Measurements from ENCODE around the gene FBLN7. TPM values are rescaled to one million over a fixed set of nuclear protein-coding genes. Genes with fewer than 3 reads are reported as not detected.

FBLN7 gene, protein sequence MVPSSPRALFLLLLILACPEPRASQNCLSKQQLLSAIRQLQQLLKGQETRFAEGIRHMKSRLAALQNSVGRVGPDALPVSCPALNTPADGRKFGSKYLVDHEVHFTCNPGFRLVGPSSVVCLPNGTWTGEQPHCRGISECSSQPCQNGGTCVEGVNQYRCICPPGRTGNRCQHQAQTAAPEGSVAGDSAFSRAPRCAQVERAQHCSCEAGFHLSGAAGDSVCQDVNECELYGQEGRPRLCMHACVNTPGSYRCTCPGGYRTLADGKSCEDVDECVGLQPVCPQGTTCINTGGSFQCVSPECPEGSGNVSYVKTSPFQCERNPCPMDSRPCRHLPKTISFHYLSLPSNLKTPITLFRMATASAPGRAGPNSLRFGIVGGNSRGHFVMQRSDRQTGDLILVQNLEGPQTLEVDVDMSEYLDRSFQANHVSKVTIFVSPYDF
- 0.77 to 1.3 TPM (median 1.0 TPM) in 3 replicates for total RNA-seq
- long read RNA-seq, partial matches to known transcripts, result 0 of 1 reads
- long read RNA-seq, other reads (novel, unspliced or antisense), result 0 of 1 reads

DNA sequence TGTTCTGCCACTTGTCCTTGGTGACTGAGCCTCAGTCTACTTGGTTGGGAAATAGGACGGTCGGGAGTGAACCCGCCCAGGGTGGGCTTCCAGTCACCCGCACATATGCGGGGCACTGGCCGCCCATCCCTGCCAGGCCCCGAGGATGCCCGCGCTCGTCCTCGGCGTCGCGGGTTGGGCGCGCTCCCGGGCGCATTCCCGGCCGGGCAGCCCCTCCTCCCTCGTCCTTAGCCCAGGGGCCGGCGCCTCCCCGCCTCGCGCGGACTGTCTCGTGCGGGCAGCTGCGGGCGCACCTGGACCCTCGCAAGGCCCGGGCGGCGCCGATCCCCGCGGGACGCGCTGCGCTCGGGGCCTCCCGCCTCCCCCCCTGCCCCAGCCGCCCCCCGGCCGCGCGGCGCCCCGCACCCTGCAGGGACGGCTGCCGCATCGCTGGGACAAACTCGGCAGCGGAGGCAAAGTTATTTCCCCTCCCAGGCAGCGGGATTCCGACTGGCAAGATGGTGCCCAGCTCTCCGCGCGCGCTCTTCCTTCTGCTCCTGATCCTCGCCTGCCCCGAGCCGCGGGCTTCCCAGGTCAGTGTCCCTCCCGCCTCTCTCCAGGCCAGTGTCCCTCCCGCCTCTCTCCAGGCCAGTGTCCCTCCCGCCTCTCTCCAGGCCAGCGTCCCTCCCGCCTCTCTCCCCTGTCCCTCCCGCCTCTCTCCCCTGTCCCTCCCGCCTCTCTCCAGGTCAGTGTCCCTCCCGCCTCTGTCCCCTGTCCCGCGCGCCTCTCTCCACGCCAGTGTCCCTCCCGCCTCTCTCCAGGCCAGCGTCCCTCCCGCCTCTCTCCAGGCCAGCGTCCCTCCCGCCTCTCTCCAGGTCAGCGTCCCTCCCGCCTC, at the start of gene FBLN7:
Gene FBLN7 (plus strand): TSS at position 227 of the 874 bp plus-strand sequence. CDS start 271 bp downstream, at position 498.
- no peak for DNase-seq (ENCODE audit: low spot score)
- Mint-ChIP-seq H3K27ac (ENCODE audit: unreplicated experiment) (no peak within 1 kb of the TSS), H3K4me3 (ENCODE audit: unreplicated experiment) (peak within 1 kb of the TSS; percentile 74), H3K4me1 (ENCODE audit: low read depth) (peaks cover 12% of the 10 kb centered on the region), H3K36me3 (ENCODE audit: low read depth) (no peaks in the 10 kb centered on the region), H3K27me3 (ENCODE audit: low read depth) (peaks cover 3% of the 10 kb centered on the region), H3K9me3 (ENCODE audit: low read depth) (peaks cover 4% of the 10 kb centered on the region)
- TF ChIP-seq, protein P1, sequence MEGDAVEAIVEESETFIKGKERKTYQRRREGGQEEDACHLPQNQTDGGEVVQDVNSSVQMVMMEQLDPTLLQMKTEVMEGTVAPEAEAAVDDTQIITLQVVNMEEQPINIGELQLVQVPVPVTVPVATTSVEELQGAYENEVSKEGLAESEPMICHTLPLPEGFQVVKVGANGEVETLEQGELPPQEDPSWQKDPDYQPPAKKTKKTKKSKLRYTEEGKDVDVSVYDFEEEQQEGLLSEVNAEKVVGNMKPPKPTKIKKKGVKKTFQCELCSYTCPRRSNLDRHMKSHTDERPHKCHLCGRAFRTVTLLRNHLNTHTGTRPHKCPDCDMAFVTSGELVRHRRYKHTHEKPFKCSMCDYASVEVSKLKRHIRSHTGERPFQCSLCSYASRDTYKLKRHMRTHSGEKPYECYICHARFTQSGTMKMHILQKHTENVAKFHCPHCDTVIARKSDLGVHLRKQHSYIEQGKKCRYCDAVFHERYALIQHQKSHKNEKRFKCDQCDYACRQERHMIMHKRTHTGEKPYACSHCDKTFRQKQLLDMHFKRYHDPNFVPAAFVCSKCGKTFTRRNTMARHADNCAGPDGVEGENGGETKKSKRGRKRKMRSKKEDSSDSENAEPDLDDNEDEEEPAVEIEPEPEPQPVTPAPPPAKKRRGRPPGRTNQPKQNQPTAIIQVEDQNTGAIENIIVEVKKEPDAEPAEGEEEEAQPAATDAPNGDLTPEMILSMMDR (IDR thresholded peaks at IDR 0.05), result no peak

DNA sequence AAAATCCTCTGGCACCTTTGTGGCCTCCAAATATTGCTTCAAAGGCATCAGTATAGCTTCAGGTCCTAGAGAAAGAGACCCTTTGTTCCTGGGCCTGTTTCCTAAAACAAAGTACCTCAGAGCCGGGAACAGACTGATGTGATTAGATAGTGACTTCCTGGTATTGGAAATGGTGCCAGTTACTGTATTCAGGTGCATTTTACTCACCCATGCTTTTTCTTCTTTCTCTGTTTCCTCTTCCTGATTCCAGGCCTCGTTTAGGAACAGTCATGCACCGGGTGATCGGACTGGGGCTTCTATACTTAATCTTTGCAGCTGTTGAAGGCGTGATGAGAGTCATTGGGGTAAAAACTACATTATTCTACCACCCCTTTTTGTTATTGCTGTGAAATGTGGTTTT, 48.8 kb upstream of the FBLN7 start:
- TF ChIP-seq, protein P1 (IDR thresholded peaks at IDR 0.05), result no peak
- H3K9me3 Mint-ChIP-seq (ENCODE audit: low read depth), result no peaks in the 10 kb centered on the region
- no peak overlapping the region for H3K27ac Mint-ChIP-seq (ENCODE audit: unreplicated experiment)
- H3K27me3 Mint-ChIP-seq (ENCODE audit: low read depth), result no peaks in the 10 kb centered on the region
- DNase-seq (ENCODE audit: low spot score), result no peak
- H3K4me3 Mint-ChIP-seq (ENCODE audit: unreplicated experiment), result no peak overlapping the region
- peaks cover 22% of the 10 kb centered on the region for H3K4me1 Mint-ChIP-seq (ENCODE audit: low read depth)
- H3K36me3 Mint-ChIP-seq (ENCODE audit: low read depth), result peaks cover 47% of the 10 kb centered on the region

DNA sequence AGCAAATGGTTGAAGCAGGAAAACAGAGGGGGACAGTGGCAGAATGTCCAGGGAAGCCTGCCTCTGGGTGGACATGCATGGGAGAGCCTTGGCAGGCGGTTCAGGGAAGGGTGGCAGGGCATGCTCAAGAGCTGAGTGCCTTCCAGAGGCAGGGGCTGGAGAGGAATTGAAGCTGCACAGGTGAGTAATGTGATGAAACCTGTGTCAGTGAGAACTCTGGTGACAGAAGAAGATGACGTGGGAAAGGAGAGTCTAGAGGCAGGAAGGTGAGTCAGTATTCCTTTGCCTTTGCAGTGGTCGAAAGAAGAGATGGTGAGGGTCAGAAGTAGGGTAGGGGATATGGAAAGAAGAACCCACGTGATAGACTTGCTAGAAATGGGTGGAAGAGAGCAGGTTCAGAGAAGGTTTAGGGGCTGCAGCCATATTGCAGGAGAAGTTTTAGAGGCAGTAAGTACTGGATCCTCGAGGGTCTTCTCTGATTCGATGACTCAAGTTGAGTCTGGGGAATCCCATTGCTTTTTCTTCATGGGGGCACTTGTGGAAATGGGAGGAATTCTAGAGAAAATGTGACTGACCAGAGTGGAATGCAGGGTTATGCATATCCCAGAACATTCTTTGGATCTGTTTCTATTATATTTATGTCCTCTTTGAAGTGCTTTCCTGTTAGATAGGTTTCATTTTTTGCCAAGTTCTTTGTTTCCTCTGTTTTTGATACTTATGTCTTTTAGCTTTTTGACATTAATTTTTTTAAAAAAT, 45.7 kb upstream of the FBLN7 start:
- peak overlapping the region; percentile 83 for H3K27ac Mint-ChIP-seq (ENCODE audit: unreplicated experiment)
- no peaks in the 10 kb centered on the region for H3K27me3 Mint-ChIP-seq (ENCODE audit: low read depth)
- H3K36me3 Mint-ChIP-seq (ENCODE audit: low read depth), result peaks cover 28% of the 10 kb centered on the region
- no peaks in the 10 kb centered on the region for H3K9me3 Mint-ChIP-seq (ENCODE audit: low read depth)
- H3K4me3 Mint-ChIP-seq (ENCODE audit: unreplicated experiment), result no peak overlapping the region
- no peak for DNase-seq (ENCODE audit: low spot score)
- TF ChIP-seq, protein P1 (IDR thresholded peaks at IDR 0.05), result no peak
- peaks cover 31% of the 10 kb centered on the region for H3K4me1 Mint-ChIP-seq (ENCODE audit: low read depth)

DNA sequence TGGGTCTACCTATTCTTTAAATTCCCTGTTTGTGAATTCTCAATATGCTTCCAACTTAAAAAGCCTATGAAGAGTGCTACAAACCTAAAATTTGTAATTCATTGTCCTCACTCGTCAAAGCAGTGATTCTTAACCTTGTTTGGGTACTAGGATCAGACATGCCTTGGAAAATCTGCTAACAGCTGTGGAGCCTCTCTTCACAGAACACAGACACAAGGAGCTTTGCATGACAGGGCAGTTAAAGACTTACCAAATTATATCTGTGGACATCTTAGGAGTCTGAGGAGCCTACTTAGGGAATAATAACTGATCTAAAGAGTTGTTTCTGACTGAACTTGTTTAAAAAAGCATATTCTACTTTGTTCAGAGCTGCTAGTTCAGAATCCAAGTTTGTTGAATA, 45.0 kb upstream of the FBLN7 start:
- peak overlapping the region; percentile 83 for H3K27ac Mint-ChIP-seq (ENCODE audit: unreplicated experiment)
- H3K4me3 Mint-ChIP-seq (ENCODE audit: unreplicated experiment), result no peak overlapping the region
- H3K36me3 Mint-ChIP-seq (ENCODE audit: low read depth), result peaks cover 28% of the 10 kb centered on the region
- TF ChIP-seq, protein P1 (IDR thresholded peaks at IDR 0.05), result no peak
- H3K9me3 Mint-ChIP-seq (ENCODE audit: low read depth), result no peaks in the 10 kb centered on the region
- no peak for DNase-seq (ENCODE audit: low spot score)
- H3K27me3 Mint-ChIP-seq (ENCODE audit: low read depth), result no peaks in the 10 kb centered on the region
- peaks cover 31% of the 10 kb centered on the region for H3K4me1 Mint-ChIP-seq (ENCODE audit: low read depth)
